Stimulated activated CD8-positive, alpha-beta memory T cell treated with anti-CD3 and anti-CD28 coated beads, Interleukin-2, amount 100 ng/mL, for 48 hours (primary cell): ENCODE measurements around the gene ENPP1.
"Not testable (repeated sequence)": the region's sequence is repeated elsewhere in the genome, so short reads cannot be mapped to it uniquely, and the experiment has no call there.

ENCODE experiments used
- DNase-seq, 2 donors: peaks; one replicate each; pipeline ENCODE4 v3.0.0-alpha.2; 2020; ENCODE audit warnings: low read depth in 2 of 2

ENPP1 gene

DNA sequence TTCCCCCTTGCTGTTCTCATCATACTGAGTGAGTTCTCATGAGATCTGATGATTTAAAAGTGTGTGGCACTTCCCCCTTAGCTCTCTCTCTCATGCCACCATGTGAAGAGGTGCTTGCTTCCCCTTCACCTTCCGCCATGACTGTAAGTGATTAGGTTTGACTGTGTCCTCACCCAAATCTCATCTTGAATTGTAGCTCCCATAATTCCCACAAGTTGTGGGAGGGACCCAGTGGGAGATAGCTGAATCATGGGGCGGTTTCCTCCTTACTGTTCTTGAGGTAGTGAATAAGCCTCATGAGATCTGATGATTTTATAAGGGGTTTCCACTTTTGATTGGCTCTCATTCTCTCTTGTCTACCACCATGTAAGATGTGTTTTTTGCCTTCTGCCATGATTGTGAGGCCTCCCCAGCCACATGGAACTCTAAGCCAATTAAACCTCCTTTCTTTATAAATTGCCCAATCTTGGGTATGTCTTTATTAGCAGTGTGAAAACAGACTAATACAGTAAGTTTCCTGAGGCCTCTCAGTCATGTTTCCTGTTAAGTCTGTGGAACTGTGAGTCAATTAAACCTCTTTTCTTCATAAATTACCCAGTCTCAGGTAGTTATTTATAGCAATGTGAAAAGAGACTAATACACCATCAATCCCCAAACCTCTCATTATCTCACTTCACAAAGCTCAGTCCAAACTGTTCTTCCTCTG lies 108.4 kb downstream of the ENPP1 start:
- DNase-seq, result not testable (repeated sequence)

DNA sequence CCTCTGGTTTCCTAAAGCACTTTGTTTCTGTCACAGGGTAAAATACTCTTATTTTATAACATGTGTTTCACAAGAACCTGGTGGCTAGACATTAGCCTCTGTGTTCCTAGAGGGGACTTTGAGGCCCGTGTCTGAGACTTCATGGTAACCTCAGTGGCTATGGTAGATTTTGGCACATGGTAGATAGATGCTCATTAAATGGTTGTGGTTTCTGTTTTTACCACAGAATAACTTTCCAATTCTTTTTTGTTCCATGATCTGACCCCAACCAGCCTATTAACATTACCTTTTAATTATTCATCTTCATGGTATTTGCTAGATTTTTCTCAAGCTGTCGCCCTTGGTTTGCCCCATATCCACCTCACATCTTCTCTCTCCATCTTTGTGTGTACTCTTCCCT lies 109.0 kb downstream of the ENPP1 start:
- DNase-seq, result no peak

DNA sequence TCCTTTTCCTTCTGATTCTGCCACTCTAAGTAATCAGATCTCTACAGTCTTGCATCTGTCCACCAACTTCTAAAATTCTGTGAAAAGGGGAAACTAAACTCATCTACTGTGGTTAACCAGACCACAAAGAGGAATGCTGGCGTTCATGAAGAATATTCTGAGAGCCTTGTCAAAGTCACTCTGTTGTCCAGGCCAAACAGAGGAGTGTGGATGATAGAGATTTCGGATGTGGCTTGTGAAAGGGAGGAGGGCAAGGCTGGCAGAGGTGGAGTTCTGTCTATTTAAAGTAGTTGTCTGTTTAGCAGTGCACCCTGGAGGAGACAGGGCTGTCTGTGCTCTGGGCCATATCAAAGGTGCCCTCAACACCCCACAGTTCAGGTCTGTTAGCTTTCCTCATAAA lies 109.5 kb downstream of the ENPP1 start:
- no peak for DNase-seq

DNA sequence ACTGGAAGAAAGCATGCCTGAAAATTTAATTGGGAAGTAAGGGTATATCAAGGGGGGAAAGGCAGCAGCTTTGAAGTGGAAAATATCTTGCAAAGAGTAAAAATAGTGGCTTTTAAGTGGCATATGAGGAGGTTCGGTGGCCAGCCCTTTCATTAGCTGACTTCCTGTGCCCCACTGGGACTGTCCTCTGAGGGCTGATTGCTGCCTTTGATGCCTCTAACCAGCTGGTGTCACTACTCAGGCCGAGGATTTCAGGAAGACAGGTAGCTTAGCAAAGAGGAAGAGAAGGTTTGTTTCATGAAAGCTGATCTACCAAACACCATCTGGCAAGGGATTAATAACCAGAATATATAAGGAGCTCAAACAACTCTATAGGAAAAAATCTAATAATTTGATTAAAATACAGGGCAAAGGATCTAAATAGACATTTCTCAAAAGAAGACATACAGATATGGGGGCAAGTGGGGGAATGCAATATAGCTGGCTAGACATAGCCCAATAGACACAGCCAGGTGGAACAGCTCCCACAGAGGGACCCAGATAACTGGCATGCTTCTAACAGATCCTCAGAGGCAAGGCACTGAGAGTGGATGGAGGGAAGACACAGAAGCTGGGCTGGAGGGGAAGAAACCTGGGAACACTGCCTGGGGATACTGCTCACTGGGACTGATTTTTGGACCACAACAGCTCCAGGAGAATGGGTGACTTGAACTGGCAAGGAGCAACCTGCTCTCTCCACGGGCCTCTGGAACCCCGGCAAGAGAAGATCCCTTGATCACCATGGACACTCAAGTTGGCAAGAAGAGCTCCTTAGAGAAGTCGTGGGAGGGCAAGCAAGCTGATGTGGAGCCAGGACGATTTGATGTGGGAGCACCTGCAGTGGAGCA lies 110.2 kb downstream of the ENPP1 start:
- DNase-seq, result no peak

DNA sequence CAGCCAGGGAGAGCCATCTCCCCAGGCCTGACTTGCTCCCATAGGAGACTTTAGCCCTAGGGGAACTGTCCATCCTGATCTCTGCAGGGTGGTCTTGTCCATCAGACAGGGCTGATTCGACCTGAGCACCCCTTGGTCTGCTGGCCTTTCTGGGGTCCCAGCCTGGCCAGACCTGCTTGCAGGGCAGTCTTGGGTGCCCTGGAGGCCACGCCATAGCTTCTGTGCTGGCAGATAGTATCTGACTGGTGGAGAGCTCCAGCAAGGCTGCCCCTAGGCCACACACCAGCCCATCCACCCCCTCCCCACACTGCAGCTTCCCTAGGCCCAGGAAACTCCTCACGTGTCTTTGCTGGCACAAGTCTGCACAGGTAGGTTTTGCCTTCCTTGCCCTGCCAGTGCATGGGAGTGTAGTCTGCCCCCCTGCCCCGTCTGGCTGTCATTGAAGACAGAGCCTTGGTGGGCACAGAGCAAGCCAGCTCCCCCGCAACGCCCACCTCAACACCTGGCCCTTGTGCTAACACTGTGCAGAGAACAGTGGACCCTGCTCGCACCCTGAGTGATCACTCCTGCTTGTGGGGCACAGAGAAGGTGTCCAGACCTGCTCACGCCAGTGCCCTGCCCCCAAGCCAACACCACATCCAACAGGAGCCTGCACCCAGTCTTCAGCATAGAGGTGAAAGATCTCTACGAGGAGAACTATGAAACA lies 111.0 kb downstream of the ENPP1 start:
- DNase-seq, result no peak

DNA sequence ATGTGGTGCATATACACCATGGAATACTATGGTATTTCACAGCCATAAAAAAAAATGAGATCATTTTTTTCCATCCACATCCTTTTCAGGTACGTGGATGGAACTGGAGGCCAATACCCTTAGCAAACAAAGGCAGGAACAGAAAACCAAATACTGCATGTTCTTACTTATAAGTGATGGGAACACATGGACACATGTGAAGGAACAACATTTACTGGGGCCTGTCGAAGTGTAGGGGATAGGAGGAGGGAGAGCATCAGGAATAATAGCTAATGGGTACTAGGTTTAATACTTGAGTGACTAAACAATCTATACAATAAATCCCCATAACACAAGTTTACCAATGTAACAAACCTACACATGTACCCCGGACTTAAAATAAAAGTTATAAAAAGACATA lies 112.8 kb downstream of the ENPP1 start:
- no peak for DNase-seq

DNA sequence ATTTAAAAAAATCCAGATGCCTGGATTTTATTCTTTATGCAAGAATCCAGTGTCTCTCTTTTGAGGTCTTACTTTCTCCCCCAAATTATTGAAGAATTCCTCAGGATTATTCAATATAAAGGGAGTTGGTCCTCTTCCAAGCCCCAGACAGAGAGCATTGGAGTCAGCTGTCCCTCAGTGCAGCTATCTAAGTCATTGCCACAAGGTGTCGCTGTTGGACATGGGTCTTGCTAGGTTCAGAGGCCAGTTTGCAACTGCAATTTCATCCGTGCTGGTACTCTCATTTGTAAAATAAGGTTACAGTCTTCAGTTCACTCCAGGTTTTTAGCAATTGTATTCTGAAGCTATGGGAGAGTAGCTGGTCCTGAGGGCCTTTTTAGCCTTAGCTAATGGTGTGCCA lies 115.5 kb downstream of the ENPP1 start:
- peak; percentile 19 to 31 for DNase-seq

DNA sequence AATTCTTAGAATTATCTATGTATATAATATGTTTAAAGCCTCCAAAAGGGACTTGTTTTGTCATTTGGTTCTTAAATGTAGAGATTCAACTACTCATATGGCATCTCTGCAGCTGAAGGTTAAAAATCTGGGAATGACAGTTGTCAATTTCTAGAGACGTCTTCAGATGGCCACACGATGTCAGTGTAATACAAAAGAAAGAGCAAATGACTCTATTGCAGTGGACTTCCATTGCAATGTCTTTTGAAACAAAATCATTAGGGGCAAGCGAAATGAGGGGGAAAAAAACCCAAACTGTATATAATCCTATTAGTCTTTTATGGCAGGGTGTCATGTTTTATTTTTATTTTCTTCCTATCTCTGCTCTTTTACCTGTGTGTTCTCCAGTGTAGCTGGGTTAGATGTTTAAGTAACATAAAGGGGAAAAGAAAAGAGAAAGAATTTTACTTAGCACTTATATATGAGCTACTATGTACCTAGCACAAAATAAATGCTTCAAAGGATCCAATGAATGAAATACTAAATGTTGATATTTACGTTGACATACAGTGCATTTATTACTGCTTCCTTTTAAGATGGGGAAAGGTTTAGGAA lies 117.2 kb downstream of the ENPP1 start:
- DNase-seq, result no peak

DNA sequence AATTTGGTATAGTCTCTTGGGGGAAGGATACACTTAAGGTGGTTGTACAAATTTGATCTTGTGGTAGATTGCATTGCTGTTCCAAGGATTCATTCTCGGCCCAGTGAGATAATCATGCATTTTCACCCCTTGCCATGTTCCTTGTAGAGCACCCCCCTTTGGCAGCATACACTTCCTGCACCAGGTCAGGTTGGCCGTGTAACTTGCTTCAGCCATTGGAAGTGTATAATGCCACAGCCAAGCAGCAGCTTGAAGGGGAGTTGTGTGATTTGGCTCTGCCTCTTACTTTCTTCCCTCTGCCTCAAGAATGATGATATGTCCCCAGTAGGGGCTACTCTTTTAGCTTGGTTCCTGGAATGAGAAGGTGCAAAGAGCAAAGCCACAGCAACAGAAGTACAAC lies 121.4 kb downstream of the ENPP1 start:
- no peak for DNase-seq

DNA sequence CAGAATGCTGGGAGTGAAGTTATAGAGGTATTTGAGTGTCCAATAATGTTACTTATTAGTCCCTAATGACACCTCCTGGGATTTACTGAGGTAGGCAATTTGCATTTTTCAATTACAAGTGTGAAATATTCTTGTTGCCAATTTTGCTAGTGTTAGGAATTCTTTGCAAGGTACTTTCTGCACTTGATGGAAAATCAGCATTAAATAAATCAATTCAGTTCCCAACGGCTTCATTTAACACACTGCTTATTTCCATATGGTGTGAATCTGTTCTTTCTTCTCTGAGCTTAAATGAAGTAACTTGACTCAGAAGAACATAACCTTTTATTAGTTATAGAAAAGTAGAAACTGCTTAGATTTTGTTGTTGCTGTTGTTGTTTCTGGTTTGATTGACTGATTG lies 122.2 kb downstream of the ENPP1 start:
- DNase-seq, result no peak

DNA sequence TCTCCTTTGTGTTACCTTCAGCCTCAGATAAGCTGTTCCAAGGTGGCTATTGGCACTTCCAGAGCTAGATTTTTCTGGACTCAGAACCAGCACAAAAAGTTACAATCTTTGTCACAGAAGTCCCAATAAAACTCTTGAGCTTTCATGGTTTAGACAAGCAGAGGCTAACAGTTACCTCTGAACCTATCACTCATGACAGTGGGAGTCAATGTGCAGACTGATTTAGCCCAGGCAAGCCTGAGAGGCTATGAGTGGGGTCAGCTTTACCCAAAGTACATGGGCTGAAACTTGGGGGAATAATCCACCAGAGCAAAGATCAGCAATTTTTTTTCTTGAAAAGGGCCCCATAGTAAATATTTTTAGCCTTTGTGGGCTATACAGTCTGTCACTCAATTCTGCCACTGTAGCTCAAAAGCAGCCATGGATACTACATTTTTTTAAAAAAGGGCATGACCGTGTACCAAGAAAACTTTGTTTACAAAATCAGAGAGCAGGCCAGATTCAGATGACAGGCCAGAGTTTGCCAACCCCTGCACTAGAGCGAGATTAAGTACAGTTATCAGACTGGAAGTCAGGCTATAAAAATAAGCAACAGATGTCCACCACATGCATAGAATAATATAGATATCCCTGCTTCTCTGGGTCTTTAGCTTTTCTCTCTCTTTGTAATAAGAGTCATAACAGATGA lies 123.4 kb downstream of the ENPP1 start:
- no peak for DNase-seq

DNA sequence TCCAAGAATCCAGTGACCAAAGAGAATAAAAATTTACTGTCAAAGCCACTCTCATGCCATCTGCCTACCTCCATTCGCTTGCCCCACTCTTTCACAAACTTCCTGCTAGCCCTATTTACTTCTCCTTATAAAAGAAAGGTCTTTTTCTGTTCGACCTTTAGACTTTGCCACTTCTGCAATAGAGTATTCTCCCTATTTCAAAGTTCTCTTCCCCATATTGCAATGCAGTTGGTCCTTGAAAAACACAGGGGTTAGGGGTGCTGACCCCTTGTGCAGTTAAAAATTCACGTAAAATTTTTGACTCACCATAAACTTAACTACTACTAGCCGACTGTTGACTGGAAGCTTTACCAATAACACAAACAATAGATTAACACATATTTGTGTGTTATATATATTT lies 128.3 kb downstream of the ENPP1 start:
- no peak for DNase-seq

DNA sequence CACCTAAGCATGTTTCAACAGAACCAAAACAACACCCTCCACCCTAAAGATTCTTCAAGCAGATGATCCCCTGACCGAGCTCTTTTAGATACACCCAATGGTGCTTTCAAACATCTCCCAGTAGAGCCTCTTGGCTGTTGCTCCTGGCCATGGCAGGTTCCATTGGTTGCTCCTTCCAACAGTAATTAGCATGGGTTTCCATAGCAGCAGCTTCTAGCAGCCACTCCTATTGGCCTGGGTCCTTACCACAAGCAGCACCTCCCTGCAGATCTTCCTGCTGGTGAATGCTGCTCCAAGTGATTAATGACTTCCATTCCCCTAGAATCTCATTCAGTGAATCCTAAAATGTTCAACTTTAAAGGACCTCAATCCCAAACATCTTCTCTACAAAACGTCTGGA lies 129.4 kb downstream of the ENPP1 start:
- DNase-seq, result no peak

DNA sequence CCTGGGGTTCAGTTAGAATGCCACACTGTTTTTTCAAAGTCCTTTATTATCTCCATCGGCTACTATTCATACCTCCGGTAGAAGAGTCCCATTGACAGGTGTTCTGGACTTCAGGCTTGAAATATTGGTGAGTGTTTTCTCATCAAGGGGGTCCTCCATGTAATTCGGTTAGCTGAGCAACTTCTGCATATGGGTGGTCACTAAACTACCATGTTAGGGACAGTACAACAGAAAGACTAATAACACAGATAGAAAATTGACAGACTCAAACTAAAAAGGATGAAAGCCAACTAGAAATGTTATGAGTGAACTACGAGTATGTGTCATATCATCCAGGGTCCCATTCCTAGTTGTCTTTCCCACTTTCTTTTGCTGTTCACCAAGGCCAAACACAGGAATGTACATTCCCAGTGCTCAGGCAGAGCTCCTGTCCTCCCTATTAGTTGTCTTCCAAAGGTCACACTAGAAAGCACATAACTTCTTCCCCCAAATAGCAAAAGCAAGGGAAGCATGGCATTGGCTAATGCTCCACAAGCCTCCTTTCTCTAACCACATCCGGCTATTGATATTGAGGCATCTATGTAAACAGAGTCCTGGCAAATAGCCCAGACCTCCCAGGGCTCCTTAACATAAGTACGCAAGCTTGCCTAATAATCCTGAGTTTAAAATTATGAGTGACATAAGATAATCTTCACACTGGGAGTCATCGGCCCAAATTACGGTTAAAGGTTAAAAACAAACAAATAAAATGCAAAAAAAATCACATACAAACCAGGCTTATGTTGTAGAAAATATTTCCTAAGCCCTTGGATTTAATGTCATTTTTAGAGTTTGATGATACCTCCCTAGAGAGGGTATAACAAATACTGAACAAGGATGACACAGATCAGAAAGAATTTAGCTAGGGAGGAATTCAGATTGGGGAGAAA lies 130.1 kb downstream of the ENPP1 start:
- no peak for DNase-seq
